Measurements from ENCODE around the gene GALNT13.

Gene GALNT13

GRCh38 chr2:154229966-154230365 lies 358.2 kb downstream of the GALNT13 start:
- DNase-seq = no peak

DNA sequence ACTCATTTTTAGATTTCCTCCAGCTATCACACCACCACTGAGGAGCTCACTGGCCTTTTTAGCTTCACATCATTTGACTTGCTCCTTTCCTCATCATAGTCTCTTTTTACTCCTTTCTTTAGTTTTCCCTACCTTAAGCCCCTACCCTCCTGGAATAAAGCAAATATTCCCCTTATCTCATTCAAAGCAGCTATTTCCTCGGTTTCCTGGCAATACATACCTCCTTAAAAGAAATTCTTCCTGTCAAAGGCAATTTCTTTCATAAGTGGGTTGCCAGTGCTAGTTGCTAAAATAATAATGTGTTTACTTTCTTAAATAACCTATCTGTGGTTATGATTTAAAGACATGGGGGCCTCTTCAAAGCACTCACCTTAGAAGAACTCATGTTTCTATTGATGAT lies 359.3 kb downstream of the GALNT13 start:
- no peak for DNase-seq

DNA sequence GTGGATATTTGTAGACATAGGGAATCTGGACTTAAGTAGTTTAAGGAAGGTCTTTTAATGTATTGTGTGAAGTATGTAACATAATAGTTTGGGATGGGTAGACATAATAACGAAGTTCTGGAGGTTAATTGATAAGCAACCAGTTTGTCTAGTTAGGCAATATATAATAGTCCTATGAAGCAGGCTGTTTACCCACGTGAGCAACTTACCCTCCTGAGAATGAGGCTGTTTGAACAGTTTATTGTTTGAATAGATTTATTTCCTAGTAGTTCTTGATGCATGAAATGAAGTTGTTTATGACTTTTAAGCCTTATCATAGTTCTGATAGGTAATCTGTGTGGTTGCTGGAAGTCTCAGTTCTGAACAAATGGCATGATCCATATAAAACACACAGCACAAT lies 361.5 kb downstream of the GALNT13 start:
- DNase-seq = no peak

DNA sequence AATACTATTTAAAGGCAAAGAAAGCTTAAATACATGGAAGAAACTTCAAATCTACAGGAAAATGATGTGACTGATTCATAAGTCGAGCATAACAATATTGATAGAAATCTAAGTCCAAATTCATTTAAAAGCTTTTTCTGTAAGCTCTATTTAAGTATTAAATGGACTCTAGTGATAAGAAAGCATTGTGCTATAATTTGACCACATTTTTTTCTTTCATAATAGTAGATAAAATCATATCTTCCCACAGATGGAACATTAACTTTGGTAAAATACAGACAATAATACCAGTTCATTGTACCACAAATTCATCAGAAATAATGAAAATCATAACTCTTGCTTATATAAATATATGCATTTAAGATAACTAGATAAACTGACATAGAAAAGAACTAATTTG lies 366.5 kb downstream of the GALNT13 start:
- no peak for DNase-seq

GRCh38 chr2:154240316-154240715 lies 368.6 kb downstream of the GALNT13 start:
- DNase-seq = no peak

DNA sequence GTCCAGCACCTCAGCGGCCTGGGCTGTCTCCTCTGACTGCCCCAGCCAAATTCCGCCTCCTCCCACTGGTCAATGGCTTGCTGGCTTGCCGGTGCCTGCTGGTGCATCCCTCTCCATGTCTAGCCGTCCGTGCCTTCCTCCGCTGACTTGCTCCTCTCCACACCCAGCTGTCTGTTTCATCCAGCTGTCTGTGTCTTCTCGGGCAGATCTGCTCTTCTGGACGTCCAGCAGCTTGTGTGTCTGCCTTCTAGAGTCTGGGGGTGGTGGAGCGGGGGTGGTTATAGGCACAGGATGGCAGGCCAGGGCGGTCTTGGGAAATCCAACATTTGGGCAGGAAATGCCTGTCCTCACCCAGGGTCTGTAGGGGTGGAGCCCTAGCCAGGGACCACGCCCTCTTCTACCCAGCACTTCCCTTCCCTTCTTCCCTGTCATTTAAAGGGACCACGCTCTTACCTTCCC lies 369.2 kb downstream of the GALNT13 start:
- no peak for DNase-seq

DNA sequence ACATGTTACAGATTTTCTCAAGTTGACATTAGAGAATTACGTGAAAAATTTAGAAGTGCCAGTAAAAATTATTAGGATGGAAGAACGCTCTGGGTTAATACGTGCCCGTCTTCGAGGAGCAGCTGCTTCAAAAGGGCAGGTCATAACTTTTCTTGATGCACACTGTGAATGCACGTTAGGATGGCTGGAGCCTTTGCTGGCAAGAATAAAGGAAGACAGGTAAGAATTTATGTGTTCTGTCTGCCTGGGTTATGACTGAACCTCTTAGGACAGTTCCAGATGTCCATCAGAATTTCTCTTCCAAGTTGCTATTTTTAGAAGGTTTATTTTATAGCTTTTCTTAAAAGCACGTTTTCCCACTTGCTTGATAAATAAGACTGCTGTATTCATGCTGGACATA lies 371.0 kb downstream of the GALNT13 start:
- DNase-seq = no peak

- DNase-seq = no peak
These were observed 372.0 kb downstream of the GALNT13 start for GRCh38 chr2:154243685-154244084.

DNA sequence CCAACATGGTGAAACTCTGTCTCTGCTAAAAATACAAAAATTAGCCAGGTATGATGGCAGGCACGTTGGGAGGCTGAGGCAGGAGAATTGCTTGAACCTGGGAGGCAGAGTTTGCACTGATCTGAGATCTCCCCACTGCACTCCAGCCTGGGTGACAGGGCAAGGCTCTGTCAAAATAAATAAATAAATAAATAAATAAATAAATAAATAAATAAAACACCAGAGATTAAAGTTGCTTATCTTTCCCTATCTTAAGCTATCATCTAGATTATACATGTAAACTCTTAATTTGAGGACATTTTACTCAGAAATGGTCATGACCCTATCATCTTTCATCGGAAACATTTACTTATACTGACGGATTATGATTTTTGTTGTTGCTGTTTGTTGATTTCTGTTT lies 373.2 kb downstream of the GALNT13 start:
- no peak for DNase-seq

DNA sequence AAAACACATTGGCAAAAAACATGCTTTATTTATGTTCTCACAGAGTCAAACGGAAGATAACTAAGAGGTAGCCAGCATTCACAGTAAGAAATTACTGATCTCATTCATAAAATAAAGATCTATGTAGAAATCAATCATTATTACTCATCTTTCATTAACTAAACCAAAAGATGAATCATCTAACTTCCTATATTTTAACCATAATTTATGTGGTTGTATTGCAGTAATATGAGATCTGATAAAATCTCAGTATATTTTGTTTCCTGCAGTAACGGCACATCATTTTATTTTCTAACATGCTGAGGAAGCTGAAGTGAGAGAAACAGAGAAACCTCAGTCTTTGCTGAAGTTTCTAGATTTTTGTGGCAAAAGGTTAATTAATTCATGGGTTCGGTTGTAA lies 375.8 kb downstream of the GALNT13 start:
- DNase-seq = no peak

- DNase-seq = no peak
These were observed 384.4 kb downstream of the GALNT13 start for GRCh38 chr2:154256136-154256535.

- DNase-seq = no peak
These were observed 387.3 kb downstream of the GALNT13 start for GRCh38 chr2:154259030-154259429.

DNA sequence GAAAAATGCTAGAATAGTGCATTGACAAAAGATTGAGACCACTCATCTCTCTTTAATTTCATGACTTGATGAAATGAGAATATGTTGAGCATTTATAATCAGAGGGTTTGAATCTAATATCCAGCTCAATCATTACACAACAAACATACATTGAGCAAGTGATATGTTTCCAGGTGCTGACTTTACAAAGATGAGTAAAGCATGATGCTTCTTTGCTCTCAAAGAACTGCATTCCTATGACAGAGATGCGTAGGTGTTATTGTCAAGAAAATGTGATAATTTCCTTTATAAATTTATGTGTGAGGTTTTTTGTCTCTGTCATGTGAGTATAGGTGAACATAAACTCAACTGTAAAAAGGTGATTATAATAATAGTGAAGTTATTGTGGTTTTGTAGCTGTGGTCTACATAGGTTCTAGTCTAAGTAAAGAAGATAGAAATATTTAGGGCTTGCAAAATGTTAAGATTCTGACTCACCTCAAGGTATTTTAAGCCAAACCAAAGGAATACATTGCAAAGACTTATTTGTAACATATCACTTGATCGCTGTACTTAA lies 389.8 kb downstream of the GALNT13 start:
- no peak for DNase-seq

- DNase-seq = no peak
These were observed 391.5 kb downstream of the GALNT13 start for GRCh38 chr2:154263206-154263605.

GRCh38 chr2:154264024-154264423 lies 392.3 kb downstream of the GALNT13 start:
- DNase-seq = no peak

DNA sequence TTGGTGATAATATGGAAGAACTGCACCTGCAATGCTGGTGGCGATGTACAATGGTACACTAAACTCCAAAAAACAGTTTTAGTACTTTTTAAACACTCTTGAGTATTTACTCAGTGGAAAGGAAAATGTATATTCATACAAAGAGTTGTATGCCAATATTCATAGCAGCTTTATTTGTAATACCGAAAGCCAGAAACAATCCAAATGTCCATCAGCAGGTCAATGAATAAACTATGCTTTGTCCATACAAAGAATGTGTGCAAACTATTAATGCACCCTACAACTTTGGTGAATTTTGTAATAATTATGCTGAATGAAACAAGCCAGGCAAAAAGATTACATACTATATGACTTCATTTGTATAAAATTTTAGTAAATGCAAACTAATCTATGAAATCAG lies 396.3 kb downstream of the GALNT13 start:
- DNase-seq = no peak

DNA sequence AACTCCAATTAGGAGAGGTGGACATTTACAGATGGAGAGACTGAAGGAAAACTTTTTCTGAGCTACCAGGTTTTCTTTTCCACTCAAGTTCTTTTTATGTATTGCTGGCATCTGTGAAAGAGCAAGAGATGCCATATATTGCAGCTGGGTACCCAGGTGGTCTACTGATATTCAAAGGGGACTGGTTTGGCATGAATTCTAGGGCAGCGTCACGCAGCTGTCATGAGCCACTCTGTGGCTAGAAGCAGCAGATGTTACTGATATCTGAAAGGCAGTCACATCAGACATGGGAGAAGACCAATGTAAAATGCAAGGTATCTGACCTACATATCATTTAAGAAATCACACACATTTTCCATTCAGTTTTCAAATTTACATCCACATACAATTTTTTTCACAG lies 408.8 kb downstream of the GALNT13 start:
- no peak for DNase-seq

DNA sequence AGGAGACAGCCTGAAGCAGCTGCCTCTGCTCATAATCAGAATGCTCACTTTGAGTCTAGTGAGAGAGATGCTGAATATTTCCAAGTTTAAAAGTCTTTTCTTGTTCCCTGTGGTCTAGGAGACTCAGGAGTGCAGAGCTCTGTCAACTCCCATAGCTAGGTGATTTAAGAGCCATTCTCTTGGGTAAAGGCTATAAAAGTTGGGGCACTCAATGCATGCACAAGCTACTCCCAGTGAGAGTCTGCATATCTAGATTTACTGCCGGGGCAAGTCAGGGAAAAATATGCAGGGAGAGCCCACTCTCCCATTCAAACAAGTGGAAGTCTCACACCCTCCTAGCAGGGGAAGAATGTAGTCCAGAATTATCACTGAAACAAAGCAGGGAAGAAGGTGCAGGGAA lies 418.1 kb downstream of the GALNT13 start:
- no peak for DNase-seq

DNA sequence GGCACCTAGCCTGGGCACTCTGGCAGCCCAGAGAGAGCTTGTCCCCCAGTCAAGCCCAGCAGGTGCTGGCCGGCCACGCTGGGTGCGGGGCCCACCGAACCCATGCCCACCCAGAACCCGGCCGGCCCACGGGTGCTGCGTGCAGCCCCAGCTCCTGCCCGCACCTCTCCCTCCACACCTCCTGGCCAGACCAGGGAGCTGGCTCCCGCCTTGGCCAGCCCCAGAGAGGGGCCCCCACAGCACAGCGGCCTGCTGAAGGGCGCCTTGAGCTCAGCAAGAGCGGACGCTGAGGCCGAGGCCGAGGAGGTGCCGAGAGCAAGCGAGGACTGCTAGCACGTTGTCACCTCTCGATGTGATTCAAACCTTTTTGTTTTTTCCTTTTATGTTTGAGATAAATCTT lies 419.8 kb downstream of the GALNT13 start:
- DNase-seq = no peak

DNA sequence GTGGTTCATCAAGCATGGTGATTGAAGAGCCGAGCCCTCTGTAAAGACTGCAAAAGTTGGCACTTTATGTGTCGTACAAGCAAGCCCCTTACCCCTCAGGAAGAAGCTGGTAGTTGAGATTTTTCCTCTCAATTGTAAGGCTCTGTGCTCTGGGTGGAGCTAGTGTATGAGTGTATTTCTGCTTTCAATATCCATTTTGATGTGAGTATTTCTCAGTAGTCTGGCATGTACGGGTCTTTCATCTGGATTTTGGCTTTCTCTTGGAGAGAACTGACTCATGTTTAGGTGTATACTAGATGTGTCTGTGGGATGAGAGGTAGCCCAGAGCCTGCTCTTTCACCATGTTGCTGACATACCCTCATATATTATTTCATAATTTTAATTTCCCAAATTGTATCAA lies 420.2 kb downstream of the GALNT13 start:
- no peak for DNase-seq

DNA sequence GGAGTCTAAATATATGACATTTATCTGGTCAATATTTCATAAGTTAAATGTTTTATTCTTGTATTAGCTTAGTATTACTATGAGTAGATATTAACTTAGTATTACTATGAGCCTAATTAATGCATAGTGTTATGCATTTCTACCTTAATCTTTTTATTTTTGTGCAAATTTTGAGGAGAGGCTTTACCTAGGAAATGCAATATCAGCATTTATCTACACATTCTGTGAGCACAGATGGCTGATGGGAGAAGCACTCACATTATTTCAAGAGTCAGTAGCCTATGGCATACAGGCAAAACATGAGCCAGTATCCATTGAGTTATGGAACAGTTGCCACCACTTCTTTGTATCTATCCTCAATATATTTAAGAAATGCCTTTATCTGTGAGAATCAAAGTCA lies 422.1 kb downstream of the GALNT13 start:
- no peak for DNase-seq

GRCh38 chr2:154306266-154306970 lies 434.7 kb downstream of the GALNT13 start:
- no peak for DNase-seq

DNA sequence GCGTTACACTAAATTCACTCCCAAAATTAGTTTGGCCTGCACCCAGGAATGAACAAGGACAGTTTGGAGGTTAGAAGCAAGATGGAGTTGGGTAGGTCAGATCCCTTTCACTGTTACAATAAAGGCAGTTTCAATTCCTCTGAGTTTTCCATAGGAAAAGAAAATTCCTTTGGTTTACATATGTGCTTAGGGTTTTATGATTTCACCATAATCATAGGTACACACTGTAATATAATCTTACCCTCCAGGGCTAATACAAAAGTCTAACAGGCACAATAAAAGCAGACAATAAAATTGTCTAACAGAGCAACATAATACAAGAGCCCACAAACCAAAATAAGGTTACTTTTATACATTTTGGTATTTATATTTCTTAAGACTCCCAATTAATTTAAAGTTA lies 435.3 kb downstream of the GALNT13 start:
- no peak for DNase-seq

GRCh38 chr2:154324601-154325000 lies 452.9 kb downstream of the GALNT13 start:
- no peak for DNase-seq

DNA sequence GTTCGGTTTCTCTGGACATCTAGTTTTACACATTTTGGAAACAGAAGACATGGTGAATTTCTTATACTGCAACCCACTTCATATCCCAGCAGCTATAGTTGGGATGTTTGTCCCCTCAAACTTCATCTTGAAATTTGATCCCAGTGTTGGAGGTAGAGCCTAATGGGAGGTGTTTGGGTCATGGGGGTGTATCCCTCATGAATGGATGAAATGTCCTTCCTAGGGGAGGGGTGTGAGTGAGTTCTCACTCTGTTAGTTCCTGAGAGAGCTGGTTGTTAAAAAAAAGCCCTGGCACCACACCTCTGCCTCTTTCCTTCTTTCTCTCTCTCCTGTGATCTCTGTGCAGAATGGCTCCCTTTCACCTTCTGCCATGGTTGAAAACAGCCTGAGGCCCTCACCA lies 457.8 kb downstream of the GALNT13 start:
- DNase-seq = no peak
